Measurements from ENCODE around the gene HECW1.
A peak's percentile ranks its signal among the peaks of the same experiment; 100 is the strongest.
"Not testable (repeated sequence)": the region's sequence is repeated elsewhere in the genome, so short reads cannot be mapped to it uniquely, and the experiment has no call there.

HECW1 gene

DNA sequence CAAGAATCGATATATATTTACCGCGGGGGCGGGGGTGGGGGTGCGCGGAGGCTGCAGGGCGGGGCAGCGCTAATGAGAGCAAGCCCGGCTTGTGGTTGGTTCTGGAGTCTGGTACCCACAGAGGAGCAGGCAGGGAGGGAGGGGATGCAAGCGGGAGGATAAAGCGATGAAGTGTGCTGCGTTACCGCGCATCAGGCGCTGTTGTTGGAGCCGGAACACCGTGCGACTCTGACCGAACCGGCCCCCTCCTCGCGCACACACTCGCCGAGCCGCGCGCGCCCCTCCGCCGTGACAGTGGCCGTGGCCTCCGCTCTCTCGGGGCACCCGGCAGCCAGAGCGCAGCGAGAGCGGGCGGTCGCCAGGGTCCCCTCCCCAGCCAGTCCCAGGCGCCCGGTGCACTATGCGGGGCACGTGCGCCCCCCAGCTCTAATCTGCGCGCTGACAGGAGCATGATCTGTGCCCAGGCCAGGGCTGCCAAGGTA lies at the start of gene HECW1:
TSS of gene HECW1 (plus strand) at position 189 of the 482 bp plus-strand sequence. CDS start 131,259 bp downstream, outside the sequence.
- no peak for DNase-seq (ENCODE audit: low read depth in 2 of 2)

DNA sequence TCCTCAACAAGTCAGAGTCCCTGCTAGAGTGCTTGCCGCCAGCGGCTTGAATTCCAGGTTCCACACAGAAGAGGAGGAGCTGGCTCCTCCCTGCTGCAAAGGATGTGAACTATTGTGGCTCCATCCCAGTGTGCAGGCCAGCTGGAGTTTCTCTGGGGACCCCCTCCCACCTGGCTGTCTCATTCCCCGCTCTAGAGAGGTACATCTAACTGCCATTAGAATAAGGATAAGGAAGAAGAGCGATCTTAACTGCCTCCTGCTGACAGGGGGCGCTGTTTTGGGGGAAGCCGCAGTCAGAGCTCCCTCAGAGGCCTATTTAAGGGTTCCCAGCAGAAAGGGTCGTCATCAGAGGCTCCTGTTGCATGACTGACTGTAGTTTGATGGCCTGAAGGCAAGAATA lies 40.8 kb upstream of the HECW1 start:
- DNase-seq (ENCODE audit: low read depth in 2 of 2): no peak

DNA sequence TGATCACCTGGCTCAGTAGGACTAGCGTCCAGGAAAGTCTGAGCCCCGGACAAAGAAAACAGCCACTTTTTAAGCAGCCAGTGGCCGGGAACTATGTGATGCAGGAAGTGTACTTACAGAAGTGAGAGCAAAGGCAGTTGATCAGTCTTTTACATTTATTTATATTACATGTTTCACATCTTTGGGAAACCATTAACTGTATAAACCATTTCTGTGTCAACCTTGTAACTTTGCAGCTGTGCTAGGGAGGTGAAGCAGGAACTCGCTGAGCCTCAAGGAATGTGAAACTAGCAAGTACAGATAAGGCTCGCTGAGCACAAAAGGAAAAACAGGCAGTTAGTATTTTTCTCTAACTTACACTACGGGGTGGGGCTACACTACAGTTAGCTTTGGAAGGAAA lies 39.9 kb upstream of the HECW1 start:
- no peak for DNase-seq (ENCODE audit: low read depth in 2 of 2)

DNA sequence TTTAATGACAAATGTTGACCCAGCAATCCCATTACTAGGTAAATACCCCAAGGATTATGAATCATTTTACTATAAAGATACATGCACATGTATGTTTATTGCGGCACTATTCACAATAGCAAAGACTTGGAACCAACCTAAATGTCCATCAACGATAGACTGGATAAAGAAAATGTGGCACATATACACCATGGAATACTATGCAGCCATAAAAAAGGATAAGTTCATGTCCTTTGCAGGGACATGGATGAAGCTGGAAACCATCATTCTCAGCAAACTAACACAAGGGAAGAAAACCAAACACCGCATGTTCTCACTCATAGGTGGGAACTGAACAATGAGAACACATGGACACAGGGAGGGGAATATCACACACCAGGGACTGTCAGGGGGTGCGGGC lies 38.6 kb upstream of the HECW1 start:
- not testable (repeated sequence) for DNase-seq (ENCODE audit: low read depth in 2 of 2)

DNA sequence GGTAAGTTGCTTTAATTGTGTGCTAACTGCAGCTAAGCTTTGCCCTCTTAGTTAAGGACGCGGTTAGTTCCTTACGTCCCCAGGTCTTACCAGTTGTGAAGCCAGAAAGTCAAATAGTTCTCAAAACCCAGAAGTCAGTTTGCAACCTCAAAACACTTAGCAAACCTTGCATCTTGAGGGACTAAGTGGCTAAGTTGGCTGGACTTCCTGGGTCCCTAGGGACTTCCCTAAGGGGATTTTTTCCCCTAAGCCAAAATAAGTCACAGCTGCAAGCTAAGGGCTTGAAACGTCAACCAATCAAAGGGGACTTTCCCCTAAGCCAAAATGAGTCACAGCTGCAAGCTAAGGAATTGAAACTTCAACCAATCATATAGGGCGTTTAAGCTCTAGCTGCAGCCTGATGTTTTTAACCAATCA lies 36.2 kb upstream of the HECW1 start:
- no peak for DNase-seq (ENCODE audit: low read depth in 2 of 2)

DNA sequence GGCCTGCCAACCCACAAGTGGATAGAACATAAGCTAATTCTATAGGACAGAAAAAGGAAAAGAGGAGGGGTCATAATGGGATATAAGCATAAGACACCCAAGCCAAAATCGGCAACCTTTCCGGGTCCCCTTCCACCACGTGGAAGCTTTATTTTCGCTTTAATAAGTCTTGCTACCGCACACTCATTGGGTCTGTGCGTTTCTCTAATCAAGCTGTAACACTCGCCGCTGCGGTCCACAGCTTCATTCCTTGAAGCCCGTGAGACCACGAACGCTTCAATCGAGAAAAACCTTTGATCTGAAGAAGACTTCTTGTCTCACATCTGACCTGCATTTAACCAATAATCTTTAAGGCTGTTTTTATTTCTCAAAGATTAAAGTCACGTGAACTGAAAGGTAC lies 35.8 kb upstream of the HECW1 start:
- no peak for DNase-seq (ENCODE audit: low read depth in 2 of 2)

DNA sequence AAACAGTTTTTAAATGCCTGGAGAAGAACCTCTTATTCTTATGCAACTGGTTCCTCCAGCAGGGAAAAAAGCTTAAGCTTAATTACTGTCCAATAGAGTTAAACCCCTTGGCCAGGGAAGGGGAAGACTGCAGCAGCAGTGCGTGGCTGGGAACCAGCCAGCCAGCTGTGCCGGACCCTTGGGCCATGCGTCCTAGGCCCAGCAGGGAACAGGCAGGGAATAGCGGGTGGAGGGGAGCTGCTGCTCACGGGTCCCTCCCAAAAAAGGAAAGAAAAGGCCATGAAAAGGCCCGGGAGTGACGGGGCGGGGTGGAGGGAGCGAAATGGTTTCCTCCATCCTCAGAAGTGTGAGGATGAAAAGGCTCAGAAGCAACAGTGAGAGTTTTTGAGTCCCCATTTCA lies 35.2 kb upstream of the HECW1 start:
- DNase-seq (ENCODE audit: low read depth in 2 of 2): no peak

DNA sequence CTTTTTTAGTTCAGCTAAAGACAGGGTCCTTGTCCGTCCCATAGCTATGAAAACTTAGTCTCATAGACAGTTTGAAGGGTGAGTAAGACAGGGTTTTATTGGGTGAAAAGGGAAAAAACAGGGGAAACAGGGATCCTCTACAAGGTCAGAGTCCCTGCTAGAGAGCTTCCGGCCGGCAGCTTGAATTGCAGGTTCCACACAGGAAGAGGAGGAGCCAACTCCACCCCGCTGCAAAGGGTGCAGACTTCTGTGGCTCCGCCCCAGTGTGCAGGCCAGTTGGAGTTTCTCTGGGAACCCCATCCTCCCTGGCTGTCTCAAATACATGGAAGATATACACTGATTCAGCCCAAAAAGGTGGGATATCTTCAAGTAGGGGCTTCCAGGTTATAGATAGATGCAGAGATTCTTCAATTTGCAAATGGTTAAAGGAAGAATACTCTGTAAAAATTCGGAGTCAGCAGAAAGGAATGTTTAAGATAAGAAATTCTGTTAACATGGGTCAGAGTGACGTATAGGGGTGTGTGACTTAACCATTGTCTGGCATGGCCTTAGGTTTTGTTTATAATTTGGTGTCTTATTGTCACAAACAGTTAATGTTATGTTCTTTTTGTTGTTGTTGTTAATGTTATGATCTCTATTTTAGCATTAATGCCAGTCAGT lies 34.6 kb upstream of the HECW1 start:
- DNase-seq (ENCODE audit: low read depth in 2 of 2): no peak

DNA sequence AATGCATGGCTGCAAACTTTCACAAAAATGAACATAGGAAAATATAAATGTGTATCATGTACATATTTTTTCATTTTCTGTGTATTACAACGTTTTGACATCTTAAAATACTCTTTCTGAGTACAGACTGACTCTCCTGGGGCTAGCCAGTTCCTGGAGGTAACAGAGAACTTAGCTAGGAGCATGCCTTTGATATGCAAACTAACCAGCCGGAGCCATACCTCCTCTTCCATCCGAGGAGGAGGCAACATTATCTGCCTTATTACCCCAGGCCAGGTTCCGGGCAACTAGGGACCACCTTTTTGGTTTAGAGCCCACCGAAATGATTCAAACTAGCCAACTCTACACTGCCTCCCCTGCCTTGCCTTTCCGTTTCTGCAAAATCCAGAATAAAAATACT lies 33.7 kb upstream of the HECW1 start:
- DNase-seq (ENCODE audit: low read depth in 2 of 2): no peak

DNA sequence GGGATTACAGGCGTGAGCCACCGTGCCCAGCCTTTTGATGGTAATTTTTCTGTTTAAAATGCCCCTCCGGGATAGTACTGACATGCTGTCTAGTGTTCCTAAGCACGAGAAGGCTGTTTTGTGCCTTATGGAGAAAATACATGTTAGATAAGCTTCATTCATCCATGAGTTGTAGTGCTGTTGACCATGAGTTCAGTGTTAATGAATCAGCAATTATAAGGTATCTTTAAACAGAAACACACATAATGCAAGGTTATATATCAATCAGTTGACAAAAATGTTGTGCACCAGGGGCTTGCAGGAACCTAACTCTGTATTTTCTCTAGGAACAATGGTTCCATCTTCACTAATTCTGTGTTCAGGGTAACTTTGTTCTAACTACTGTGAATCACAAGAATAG lies 30.8 kb upstream of the HECW1 start:
- no peak for DNase-seq (ENCODE audit: low read depth in 2 of 2)

DNA sequence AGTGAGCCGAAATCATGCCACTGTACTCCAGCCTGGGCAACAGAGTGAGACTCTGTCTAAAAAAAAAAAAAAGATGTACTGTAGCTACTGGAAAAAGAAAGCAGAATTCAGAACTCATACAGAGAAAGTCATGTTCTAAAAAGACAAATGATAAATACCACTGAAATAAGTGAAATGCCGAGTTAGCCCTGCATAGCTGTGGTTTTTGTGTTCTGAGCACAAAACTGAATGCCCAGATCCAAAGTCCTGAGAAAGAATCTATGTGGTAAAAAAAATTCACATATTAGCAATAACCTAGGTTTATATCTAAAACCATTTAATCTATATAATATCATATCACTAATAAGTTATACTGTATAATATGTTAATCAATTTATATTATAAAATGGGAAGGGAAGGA lies 29.3 kb upstream of the HECW1 start:
- DNase-seq (ENCODE audit: low read depth in 2 of 2): no peak

DNA sequence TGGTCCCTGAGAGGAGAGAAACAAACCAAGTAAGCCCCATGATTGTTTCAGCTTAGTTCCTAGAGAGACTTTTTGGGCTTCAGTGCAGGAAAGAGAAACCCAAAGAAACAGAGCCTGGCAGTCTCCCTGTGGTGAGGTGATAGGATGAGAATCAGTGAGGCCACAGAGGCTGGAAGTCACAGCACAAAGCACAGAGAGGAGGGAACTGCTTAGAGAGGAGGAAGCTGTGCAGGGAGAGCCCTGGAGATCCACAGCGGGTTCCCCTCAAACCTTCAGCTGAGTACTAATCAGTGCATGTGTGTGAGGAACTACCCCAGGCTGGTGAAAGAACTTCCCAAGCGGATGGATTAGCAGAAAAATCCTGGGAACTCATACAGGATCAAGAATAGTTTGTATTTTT lies 27.4 kb upstream of the HECW1 start:
- DNase-seq (ENCODE audit: low read depth in 2 of 2): no peak

DNA sequence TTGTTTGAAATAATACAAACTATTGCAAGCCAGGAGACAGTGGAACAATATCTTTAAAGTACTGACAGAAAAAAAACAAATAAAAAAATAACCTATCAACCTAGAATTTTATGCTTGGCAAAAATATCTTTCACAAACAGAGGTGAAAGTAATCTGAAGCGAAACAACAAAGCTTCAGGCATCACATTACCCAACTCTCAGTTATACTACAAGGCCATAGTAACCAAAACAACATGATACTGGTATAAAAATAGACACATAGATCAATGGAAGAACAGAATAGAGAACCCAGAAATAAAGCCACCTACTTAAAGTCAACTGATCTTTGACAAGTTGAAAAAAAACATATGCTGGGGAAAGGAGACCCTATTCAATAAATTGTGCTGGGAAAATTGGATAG lies 26.5 kb upstream of the HECW1 start:
- DNase-seq (ENCODE audit: low read depth in 2 of 2): no peak

DNA sequence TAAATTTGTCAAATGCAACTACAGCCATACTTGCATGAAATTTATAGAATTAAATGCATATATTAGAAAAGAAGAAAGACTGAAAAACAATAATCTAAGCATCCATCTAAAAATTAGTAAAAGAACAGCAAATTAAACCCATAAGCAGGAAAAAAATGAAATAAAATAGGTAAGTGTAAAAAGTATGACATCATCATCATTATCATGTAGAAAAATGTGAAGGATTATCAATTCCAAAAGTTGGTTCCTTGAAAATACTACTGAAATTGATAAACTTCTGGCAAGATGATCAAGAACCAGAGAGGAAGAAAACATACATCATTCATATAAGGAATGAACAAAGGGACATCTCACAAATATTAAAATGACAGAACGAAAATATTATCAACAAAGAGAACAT lies 19.6 kb upstream of the HECW1 start:
- DNase-seq (ENCODE audit: low read depth in 2 of 2): no peak

DNA sequence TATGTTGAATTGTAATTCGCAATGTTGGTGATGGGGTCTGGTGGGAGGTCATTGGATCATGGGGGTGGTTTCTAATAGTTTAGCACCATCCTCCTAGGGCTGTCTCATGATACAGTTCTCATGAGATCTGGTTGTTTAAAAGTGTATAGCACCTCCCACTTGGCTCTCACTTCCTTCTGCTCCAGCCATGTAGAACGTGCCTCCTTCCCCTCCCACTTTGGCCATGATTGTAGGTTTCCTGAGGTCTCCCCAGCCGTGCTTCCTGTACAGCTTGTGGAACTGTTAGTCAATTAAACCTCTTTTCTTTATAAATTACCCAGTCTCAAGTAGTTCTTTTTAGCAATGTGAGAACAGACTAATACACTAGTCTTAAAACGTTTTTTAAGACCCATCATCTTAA lies 15.6 kb upstream of the HECW1 start:
- DNase-seq (ENCODE audit: low read depth in 2 of 2): no peak

DNA sequence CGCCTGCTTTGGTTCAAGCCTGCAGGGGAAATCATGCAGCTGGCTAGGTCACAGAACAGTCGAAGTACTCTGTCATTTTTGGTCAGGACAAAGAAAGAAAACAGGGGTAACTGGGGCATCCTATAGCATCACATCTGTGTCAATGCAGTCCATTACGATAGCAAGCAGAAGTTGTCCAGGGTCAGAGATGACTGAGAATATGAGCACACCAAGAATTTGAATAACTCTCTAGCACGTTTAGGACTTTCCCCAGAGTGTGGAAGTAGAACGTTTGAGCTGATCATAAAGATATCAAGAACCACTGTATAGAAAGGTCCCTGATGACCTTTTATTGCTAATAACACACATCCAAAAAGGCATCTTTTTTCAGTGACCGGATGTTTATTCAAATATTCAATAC lies 12.7 kb upstream of the HECW1 start:
- DNase-seq (ENCODE audit: low read depth in 2 of 2): no peak

DNA sequence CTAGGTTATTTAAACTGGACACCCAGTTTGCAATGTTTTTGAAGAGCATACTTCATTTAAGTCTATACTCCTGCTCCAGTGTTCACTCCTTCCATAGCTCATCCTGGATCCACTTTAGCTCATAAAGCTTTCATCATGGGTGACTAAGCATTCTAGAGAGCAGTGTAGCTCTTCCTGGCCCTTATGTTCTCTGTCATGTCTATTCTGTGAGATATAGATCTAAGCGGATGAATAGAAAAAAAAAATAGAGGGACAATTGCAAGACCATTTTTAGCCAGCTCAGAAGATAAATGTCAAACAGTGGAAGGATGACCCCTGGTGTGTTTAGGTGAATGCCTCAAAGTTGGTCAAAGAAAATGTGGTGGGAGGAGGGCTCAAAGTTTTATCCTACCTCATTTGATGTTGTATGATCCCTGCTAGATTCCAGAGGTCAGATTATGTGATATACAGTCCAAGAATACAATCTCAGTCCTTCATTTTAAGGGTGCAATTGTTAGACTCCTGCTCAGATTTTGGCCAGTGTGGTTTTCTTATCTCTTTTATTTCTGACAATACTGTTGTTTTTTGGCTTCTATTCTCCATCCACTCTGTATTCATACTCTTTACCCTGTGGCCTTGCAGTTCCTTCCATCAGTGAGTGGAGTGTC lies 7.5 kb upstream of the HECW1 start:
- DNase-seq (ENCODE audit: low read depth in 2 of 2): no peak

DNA sequence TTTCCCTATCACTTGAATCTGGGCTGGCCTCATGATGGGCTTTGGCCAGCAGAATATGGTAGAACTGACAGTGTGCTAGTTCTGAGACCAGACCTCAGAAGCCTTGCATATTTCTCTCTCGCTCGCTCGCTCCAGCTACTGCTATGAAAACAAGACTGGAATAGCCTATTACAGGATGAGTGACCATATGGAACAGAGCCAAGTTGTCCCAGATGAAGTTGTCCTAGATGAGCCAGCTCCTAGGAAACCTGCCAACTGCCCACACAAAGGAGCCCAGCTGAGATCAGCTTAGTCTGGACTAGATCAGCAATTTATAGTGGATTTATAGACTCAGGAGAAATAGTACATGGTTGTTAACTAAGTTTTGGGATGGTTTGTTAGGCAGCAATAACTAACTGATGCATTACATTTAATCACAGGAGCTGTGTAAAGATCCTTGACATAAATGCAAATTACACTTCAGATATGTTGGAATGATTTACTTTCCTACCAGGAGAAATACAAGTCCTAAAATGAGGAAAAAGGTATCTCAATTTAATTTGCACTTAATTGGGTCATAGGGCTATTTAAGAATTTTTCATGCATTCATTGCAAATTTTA lies 6.8 kb upstream of the HECW1 start:
- DNase-seq (ENCODE audit: low read depth in 2 of 2): no peak

DNA sequence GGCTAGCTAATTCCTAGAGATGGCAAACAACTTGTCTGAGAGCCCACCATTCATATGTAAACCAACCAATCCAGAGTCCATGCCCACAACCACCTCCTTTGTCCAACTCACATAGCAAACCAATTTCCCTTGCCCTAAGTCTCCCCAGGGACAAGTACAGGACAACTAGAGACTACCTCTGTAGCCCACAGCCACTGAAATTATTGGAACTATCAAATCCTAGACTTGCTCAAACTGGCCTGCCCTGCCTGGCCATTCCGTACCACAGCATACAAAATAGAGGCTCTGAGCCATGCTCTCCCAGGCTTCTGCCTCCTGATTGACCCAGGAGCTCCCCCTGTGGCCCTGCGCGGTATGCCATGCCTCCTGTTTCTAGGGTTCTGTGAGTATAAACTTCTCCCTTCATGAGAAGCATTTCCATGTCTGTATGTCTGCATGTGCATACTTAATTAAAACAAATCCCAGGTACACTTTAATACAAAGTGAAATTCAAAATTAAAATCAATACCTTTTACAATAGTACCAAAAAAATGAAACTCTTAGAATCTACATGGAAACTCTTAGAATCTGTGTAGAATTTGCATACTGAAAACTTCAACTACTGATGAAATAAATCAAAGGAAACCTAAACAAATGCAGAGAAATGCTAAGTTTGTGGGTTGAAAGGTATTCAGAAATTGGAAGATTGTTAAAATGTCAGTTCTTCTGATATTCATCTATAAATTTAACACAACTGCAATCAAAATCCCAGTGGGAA lies 4.0 kb upstream of the HECW1 start:
- peak; percentile 12 to 51 for DNase-seq (ENCODE audit: low read depth in 2 of 2)

DNA sequence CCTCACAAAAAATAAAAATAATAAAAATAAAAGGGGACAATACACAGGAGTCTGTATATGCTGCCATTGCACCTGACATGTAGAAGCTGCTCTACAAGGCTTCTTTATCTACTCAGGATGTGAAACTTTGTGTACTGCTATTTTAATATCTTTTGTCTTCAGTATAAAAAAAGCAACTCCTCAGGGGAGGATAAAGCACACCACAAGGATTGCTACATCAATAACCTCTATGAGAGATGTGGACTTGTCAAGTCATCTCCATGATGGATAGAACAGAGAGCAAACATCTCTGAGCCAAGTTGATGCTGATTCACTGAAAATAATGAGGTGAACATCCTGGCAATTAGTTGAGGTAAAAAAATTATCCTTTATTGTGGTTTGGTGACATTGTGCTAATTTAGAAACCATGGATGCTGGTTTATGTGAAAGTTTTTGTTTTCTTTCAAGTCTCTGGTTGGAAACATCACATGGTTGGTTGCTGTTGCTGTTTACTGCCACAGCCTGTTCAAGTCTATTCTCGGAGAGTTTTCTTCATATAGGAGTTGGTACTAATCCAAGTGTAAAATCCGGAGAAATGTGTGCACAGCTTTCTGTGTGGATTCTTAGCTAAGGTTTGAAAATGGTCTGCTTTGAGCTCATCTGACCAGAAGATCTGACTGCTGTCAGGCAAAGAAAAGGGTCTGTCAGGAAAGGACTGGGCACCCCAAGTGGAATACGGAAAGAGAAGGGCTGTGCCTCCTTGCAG lies 1.5 kb upstream of the HECW1 start:
- DNase-seq (ENCODE audit: low read depth in 2 of 2): no peak

DNA sequence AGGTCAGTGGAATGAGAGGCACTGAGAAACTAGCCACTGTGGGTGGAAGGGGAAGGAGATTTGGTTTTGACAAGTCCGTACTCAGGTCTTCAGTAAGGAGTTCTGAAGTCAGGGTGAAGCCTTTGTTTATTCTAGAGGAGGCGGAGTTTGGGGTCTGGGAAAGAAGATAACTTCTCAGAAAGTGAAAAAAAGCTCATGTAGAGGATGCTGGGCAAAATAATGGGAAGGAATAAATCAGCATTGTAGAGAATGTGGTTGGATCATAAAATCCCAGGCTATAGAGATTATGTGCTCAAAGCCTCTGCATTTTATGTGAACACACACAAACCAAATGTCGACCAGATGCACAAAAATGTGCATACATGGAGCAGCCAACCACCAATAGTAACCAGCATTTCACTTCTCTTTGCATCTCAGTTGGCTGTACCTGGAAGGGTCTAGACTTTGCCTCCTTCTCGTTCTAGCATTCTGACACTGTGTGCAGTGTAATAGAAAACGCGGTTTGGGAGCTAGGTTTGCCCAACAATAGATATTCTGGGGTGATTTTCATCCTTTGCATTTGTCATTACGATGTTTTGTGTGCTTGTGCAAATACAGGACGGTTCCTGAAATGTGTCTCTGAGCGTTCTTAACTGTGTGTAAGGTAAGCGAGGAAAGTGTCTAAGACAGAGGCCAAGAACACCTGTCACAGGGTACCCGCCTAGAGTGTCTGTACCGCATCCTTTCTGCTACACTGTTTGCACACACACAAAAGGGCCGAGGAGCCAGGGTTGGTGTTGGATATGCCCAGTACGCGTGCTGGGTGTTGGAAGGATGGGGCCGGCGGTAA lies 603 bp upstream of the HECW1 start:
- DNase-seq (ENCODE audit: low read depth in 2 of 2): no peak

Measured in stimulated activated CD4-positive, alpha-beta T cell treated with anti-CD3 and anti-CD28 coated beads, Interleukin-1b, Interleukin-23, amount 100 ng/mL, for 4 hours (primary cell).